GM23338 (cell line): ENCODE data around the gene TLE3. TPM values are rescaled to one million over a fixed set of nuclear protein-coding genes. Genes with fewer than 3 reads are reported as not detected.
A peak's percentile ranks its signal among the peaks of the same experiment; 100 is the strongest.

Source experiments
- microRNA counts: library from miRNA; unstranded; fragments of <30 nt; microRNA quantifications from one replicate; lab custom pipeline; 2017
- microRNA-seq: library from miRNA; unstranded; fragments of <30 nt; microRNA quantifications from one replicate; pipeline ENCODE4, GENCODE V29; 2017
- polyA plus RNA-seq: library from polyadenylated mRNA; unstranded; fragments of >200 nt; fragmentation: Nextera tagmentation; extraction: Ambion mirVana; gene quantifications from 2 replicates; pipeline ENCODE4 v1.2.1, GENCODE V29; 2016
- small RNA-seq: library from RNA; depleted of rRNA; stranded (forward); fragments of <200 nt; gene quantifications from one replicate; pipeline ENCODE3, GENCODE V24; 2014; ENCODE audit warnings: low replicate concordance
- total RNA-seq: library from RNA; depleted of rRNA; stranded (reverse); fragments of >200 nt; shearing (Covaris generic); gene quantifications from 2 replicates; pipeline ENCODE4 v1.2.3, GENCODE V29; 2014

TLE3 gene
- total and polyA plus RNA-seq, 2 experiments from 2014 or later, result 10.4 to 79.5 TPM

MicroRNA genes within 50 kb of the gene (microRNA counts, 767-probe panel; counts per million panel counts)
- microRNA hsa-miR-629-5p (lab: Ali Mortazavi, UCI), result not detected

Small RNA genes within 50 kb of the gene (microRNA-seq; reads per million reads assigned to microRNA genes)
- gene MIR629, result 183 reads per million, percentile 72 among the genes with 10 or more reads in this experiment

Small RNA genes within 50 kb of the gene (small RNA-seq; reads per million reads assigned to genes)
- gene MIR629, result 0.30 reads per million, percentile 12 among the genes with 10 or more reads in this experiment
